ENCODE data around the gene AFF3.

- TF ChIP-seq CTCF (IDR thresholded peaks at IDR 0.05; ENCODE audit: low read depth, low read length): no peak
- TF ChIP-seq EZH2phosphoT487 (IDR thresholded peaks at IDR 0.05; ENCODE audit: low read depth): no peak
Observed at GRCh38 chr2:100178864-100179263, 36.5 kb upstream of the AFF3 start.
